GM18870 (cell line): Measurements from ENCODE around the gene THAP7.

Experiments used
- ATAC-seq: cut with Tn5 transposase; IDR thresholded peaks from one replicate; pipeline ENCODE4 v1.9.1; 2021; ENCODE audit warnings: moderate library complexity; ENCODE audit not compliant: unreplicated experiment

Gene THAP7

GRCh38 chr22:21031545-21032036 lies 29.7 kb upstream of the THAP7 start:
- no peak for ATAC-seq

GRCh38 chr22:21030621-21031544 lies 29.0 kb upstream of the THAP7 start:
- ATAC-seq = no peak

- ATAC-seq = no peak
Measured at GRCh38 chr22:21030032-21030431, 28.1 kb upstream of the THAP7 start.

- ATAC-seq = no peak
Measured at GRCh38 chr22:21029486-21030025, 27.6 kb upstream of the THAP7 start.

GRCh38 chr22:21028277-21029251 lies 26.6 kb upstream of the THAP7 start:
- no peak for ATAC-seq

- no peak for ATAC-seq
Measured at GRCh38 chr22:21026783-21027692, 25.1 kb upstream of the THAP7 start.

GRCh38 chr22:21025763-21026755 lies 24.1 kb upstream of the THAP7 start:
- no peak for ATAC-seq

- no peak for ATAC-seq
Measured at GRCh38 chr22:21025266-21025665, 23.3 kb upstream of the THAP7 start.

- no peak for ATAC-seq
Measured at GRCh38 chr22:21022955-21023614, 21.2 kb upstream of the THAP7 start.

GRCh38 chr22:21022507-21022906 lies 20.6 kb upstream of the THAP7 start:
- no peak for ATAC-seq

GRCh38 chr22:21020802-21021429 lies 19.0 kb upstream of the THAP7 start:
- no peak for ATAC-seq

GRCh38 chr22:21018314-21018713 lies 16.4 kb upstream of the THAP7 start:
- no peak for ATAC-seq

- ATAC-seq = no peak
Measured at GRCh38 chr22:21016644-21017420, 14.9 kb upstream of the THAP7 start.

- no peak for ATAC-seq
Measured at GRCh38 chr22:21015466-21016006, 13.6 kb upstream of the THAP7 start.

GRCh38 chr22:21014726-21015465 lies 13.0 kb upstream of the THAP7 start, which contains the start of gene P2RX6:
Gene P2RX6, plus strand, starts transcription at chr22:21015165. Its CDS starts 10 bp downstream, at chr22:21015175.
- ATAC-seq = no peak

GRCh38 chr22:21014202-21014725 lies 12.3 kb upstream of the THAP7 start:
- peak; percentile 69 for ATAC-seq
